K562 (cell line): ENCODE data around the gene TGFA. TPM values are rescaled to one million over a fixed set of nuclear protein-coding genes. Genes with fewer than 3 reads are reported as not detected.

Experiments
- ATAC-seq: fragments of 200-7000 bp; cut with Tn5 transposase; 3 replicates; pipeline ENCODE4 v1.9.1; 2020; ENCODE audit warnings: moderate library complexity
- BruUV-seq: library from RNA; stranded (reverse); fragments of 400-500 nt; replicated peaks from 2 replicates; lab custom pipeline; 2021; lab: Mats Ljungman, UMichigan
- CTCF ChIA-PET: fragments of 300-600 bp; formaldehyde crosslinking; extraction: SDS; loops from one replicate; lab custom pipeline; 2021; ENCODE audit warnings: low intra/inter-chr PET ratio; lab: Yijun Ruan, JAX
- POLR2A ChIA-PET: fragments of 300-600, 350-650 bp; sonication (Branson Sonifier 250); formaldehyde crosslinking; extraction: SDS; loops from one replicate; lab custom pipeline; 2021; ENCODE audit warnings: antibody characterized with exemption, inconsistent platforms; lab: Yijun Ruan, JAX
- DNase-seq, 4 experiments: peaks; one replicate each; pipeline versions ENCODE4 v3.0.0 to v3.0.0-alpha.2; 2011 to 2018; ENCODE audit warnings: low spot score in 3 of 4, mixed read lengths in 3 of 4; ENCODE audit errors: extremely low read depth in 1 of 4
- FAIRE-seq: peaks from 2 replicates; lab custom pipeline; 2011; peaks lifted over from hg19 to GRCh38; lab: Jason Lieb, UNC
- H2AFZ ChIP-seq: 2 replicates; pipeline ENCODE4 v1.6.0; 2011; ENCODE audit warnings: low read depth, low read length, control low read depth, inconsistent platforms
- H3K27ac ChIP-seq: fragments of 200-600 bp; 3 replicates; pipeline ENCODE4 v1.8.0; 2011; ENCODE audit warnings: low read depth, mild to moderate bottlenecking, control low read depth, inconsistent platforms, low read length, moderate library complexity, mixed read lengths; ENCODE audit errors: extremely low read depth
- H3K27me3 ChIP-seq, 2 experiments: fragments of 300-600 bp in 1 of 2; 2 replicates in 1 of 2; 3 replicates in 1 of 2; pipeline versions ENCODE4 v1.6.0 to v1.8.0; 2011; ENCODE audit warnings: inconsistent platforms in 2 of 2, low read length in 2 of 2, mild to moderate bottlenecking in 1 of 2, mixed read lengths in 1 of 2, moderate library complexity in 1 of 2; ENCODE audit not compliant: control insufficient read depth in 2 of 2, insufficient read depth in 2 of 2
- H3K36me3 ChIP-seq: fragments of 300-600 bp; 3 replicates; pipeline ENCODE4 v1.8.0; 2011; ENCODE audit warnings: mild to moderate bottlenecking, low read length, inconsistent platforms; ENCODE audit not compliant: control insufficient read depth, insufficient read depth
- H3K4me1 ChIP-seq, 2 experiments: fragments of 200-600 bp in 1 of 2; replicated peaks in 1 of 2; 2 replicates in 1 of 2; 3 replicates in 1 of 2; pipeline versions ENCODE4 v1.5.1 to v1.8.0; 2011; ENCODE audit warnings: inconsistent platforms in 2 of 2, low read length in 2 of 2, mild to moderate bottlenecking in 1 of 2, mixed read lengths in 1 of 2, moderate library complexity in 1 of 2; ENCODE audit not compliant: control insufficient read depth in 2 of 2, insufficient read depth in 2 of 2
- H3K4me2 ChIP-seq: 2 replicates; pipeline ENCODE4 v1.6.1; 2011; ENCODE audit warnings: low read length, control low read depth, inconsistent platforms, mixed read lengths; ENCODE audit not compliant: insufficient read depth
- H3K4me3 ChIP-seq: fragments of 200-600 bp; sonication (generic), shearing (Covaris generic); 2 replicates; pipeline ENCODE4 v1.5.1; 2016; ENCODE audit warnings: control low read depth, inconsistent platforms
- H3K79me2 ChIP-seq: fragments of 200-600 bp; 3 replicates; pipeline ENCODE4 v1.8.0; 2011; ENCODE audit warnings: low read length, inconsistent platforms; ENCODE audit not compliant: control insufficient read depth, insufficient read depth
- H3K9ac ChIP-seq, 2 experiments: 2 replicates each; pipeline versions ENCODE4 v1.6.0 to v1.6.1; 2011; ENCODE audit warnings: low read depth in 2 of 2, low read length in 2 of 2, control low read depth in 1 of 2, inconsistent platforms in 1 of 2, mild to moderate bottlenecking in 1 of 2, mixed read lengths in 1 of 2; ENCODE audit not compliant: insufficient read depth in 1 of 2
- H3K9me1 ChIP-seq: one replicate; pipeline ENCODE4 v1.6.0; 2011; ENCODE audit warnings: inconsistent platforms, mild to moderate bottlenecking, low read length, moderate library complexity; ENCODE audit not compliant: control insufficient read depth, insufficient read depth
- H3K9me3 ChIP-seq: replicated peaks from 2 replicates; pipeline ENCODE4 v1.5.1; 2011; ENCODE audit warnings: low read depth, low read length, inconsistent platforms; ENCODE audit not compliant: control insufficient read depth, insufficient read depth
- H4K20me1 ChIP-seq: replicated peaks from 2 replicates; pipeline ENCODE4 v1.6.1; 2011; ENCODE audit warnings: low read length, inconsistent platforms, mixed read lengths; ENCODE audit not compliant: control insufficient read depth, insufficient read depth
- AFF1 ChIP-seq, 2 experiments: fragments of 450-650 bp; IDR thresholded peaks; 2 replicates each; pipeline ENCODE4 v1.6.1; 2018; ENCODE audit warnings: mild to moderate bottlenecking in 2 of 2, low read depth in 1 of 2; ENCODE audit not compliant: partially characterized antibody in 2 of 2
- CTCF ChIP-seq, 3 experiments: IDR thresholded peaks in 2 of 3; conservative IDR thresholded peaks in 1 of 3; 2 replicates each; pipeline ENCODE4 v1.5.1; 2011 to 2012; ENCODE audit warnings: low read length in 3 of 3, mild to moderate bottlenecking in 3 of 3, control low read depth in 2 of 3, improper control_type of control experiment in 1 of 3, inconsistent platforms in 1 of 3, low read depth in 1 of 3, mixed read lengths in 1 of 3, moderate library complexity in 1 of 3; ENCODE audit not compliant: insufficient read depth in 2 of 3
- E4F1 ChIP-seq: fragments of 250-450 bp; sonication (Bioruptor Pico); IDR thresholded peaks from 2 replicates; pipeline ENCODE4 v1.5.0; 2021; ENCODE audit warnings: mild to moderate bottlenecking, borderline replicate concordance
- GTF2F1 ChIP-seq: IDR thresholded peaks from 2 replicates; pipeline ENCODE4 v1.6.1; 2011; ENCODE audit warnings: low read depth, low read length, improper control_type of control experiment
- KLF16 ChIP-seq: IDR thresholded peaks from 2 replicates; pipeline ENCODE4 v1.6.1; 2016; ENCODE audit warnings: antibody characterized with exemption
- MYBL2 ChIP-seq, 2 experiments: fragments of 450-650 bp in 1 of 2; sonication (generic) in 1 of 2; formaldehyde crosslinking in 1 of 2; IDR thresholded peaks; 2 replicates each; pipeline versions ENCODE4 v1.6.1 to v1.8.1; 2017 to 2022; ENCODE audit warnings: borderline replicate concordance in 1 of 2, inconsistent platforms in 1 of 2, low read depth in 1 of 2, mild to moderate bottlenecking in 1 of 2, missing genetic modification reagents in 1 of 2, moderate library complexity in 1 of 2
- NR2C2 ChIP-seq, 2 experiments: fragments of 200-800 bp in 1 of 2; sonication (Bioruptor generic) in 1 of 2; sonication (generic) in 1 of 2; formaldehyde crosslinking in 1 of 2; IDR thresholded peaks; 2 replicates each; pipeline versions ENCODE4 v1.6.1 to v1.8.0; 2016 to 2022; ENCODE audit warnings: mild to moderate bottlenecking in 1 of 2, missing compliant biosample characterization in 1 of 2, missing genetic modification characterization in 1 of 2, missing genetic modification reagents in 1 of 2
- POLR2A ChIP-seq: fragments of 450-650 bp; conservative IDR thresholded peaks from 2 replicates; pipeline ENCODE4 v1.6.1; 2016
- RBM15 ChIP-seq: fragments of 200-400 bp; formaldehyde crosslinking; IDR thresholded peaks from 2 replicates; pipeline ENCODE4 v1.6.1; 2018; ENCODE audit warnings: mild to moderate bottlenecking, low read length, moderate library complexity; ENCODE audit not compliant: insufficient read depth
- RFX1 ChIP-seq: fragments of 450-650 bp; IDR thresholded peaks from 2 replicates; pipeline ENCODE4 v1.6.1; 2016; ENCODE audit warnings: mild to moderate bottlenecking, moderate library complexity
- SMAD4 ChIP-seq: fragments of 250-450 bp; sonication (Bioruptor Pico); conservative IDR thresholded peaks from 2 replicates; pipeline ENCODE4 v1.8.0; 2021; ENCODE audit warnings: inconsistent platforms, mild to moderate bottlenecking, moderate library complexity
- SMARCC2 ChIP-seq: fragments of 450-650 bp; IDR thresholded peaks from 2 replicates; pipeline ENCODE4 v1.6.1; 2017; ENCODE audit warnings: antibody characterized with exemption, moderate library complexity, mild to moderate bottlenecking, low read depth
- SREBF2 ChIP-seq: sonication (generic); formaldehyde crosslinking; IDR thresholded peaks from 2 replicates; pipeline ENCODE4 v1.4.0; 2020; ENCODE audit warnings: mild to moderate bottlenecking, missing genetic modification reagents
- ZC3H8 ChIP-seq: fragments of 450-650 bp; IDR thresholded peaks from 2 replicates; pipeline ENCODE4 v1.6.1; 2017
- ZNF717 ChIP-seq: fragments of 250-450 bp; sonication (Bioruptor Pico); IDR thresholded peaks from 2 replicates; pipeline ENCODE4 v1.5.0; 2021
- in situ Hi-C: fragments of 300-500 bp; cut with MboI; formaldehyde crosslinking; loops from 4 replicates; pipeline ENCODE4 v1.15.0; 2018; ENCODE audit warnings: inconsistent platforms, mixed read lengths
- intact Hi-C: fragments of 100-400 bp; cut with micrococcal nuclease; formaldehyde crosslinking; loops from 2 replicates; pipeline ENCODE4 v1.14.2; 2022
- polyA plus RNA-seq, 8 experiments: library from polyadenylated mRNA; depleted of rRNA in 4 of 8; stranded (reverse) in 5 of 8; unstranded in 3 of 8; fragments of >200 nt; fragmentation: Nextera tagmentation in 2 of 8; fragmentation: Illumina TruSeq in 1 of 8; extraction: Ambion mirVana in 2 of 8; extraction: Trizol in 1 of 8; gene quantifications; 2 replicates each; pipeline versions ENCODE4 v1.2.1 to v1.2.3, GENCODE V29; 2011 to 2014; ENCODE audit warnings: inconsistent platforms in 1 of 8, missing spikeins in 1 of 8
- total RNA-seq, 7 experiments: library from RNA; depleted of rRNA in 6 of 7; stranded (reverse); fragments of >200 nt in 6 of 7; fragmentation: Illumina TruSeq in 2 of 7; extraction: Trizol in 2 of 7; gene quantifications; 2 replicates each; pipeline versions ENCODE4 v1.2.1 to v1.2.3, GENCODE V29; 2011 to 2021; ENCODE audit warnings: low replicate concordance in 1 of 7

The TGFA gene
- total and polyA plus RNA-seq, 9 of the 15 experiments (the other 6 are each of a cell fraction or from before 2014, with no cell fraction given), result not detected

- intact Hi-C loops, result no loop called here
- BruUV-seq, result no TSS peak
Measured at GRCh38 chr2:70482401-70482800, 71.2 kb downstream of the TGFA start.

More at GRCh38 chr2:70482401-70482800, 71.2 kb downstream of the TGFA start:
- no peak for FAIRE-seq
- H3K27me3 ChIP-seq, result peaks cover 0 to 3% of the 10 kb centered on the region in 2 experiments; a peak in 1 of 5 replicates
- H3K9me1 ChIP-seq, result no peaks in the 10 kb centered on the region
- no peaks in the 10 kb centered on the region for H3K9me3 ChIP-seq
- no peaks in the 10 kb centered on the region for H3K79me2 ChIP-seq
- H3K36me3 ChIP-seq, result no peaks in the 10 kb centered on the region
- H2AFZ ChIP-seq, result no peak overlapping the region
- no peak overlapping the region for H3K4me3 ChIP-seq
- in situ Hi-C loops, result no loop called here
- no peak for TF ChIP-seq KLF16
- TF ChIP-seq SREBF2, result no peak
- no peak for TF ChIP-seq GTF2F1
- TF ChIP-seq POLR2A, result no peak
- no peak for TF ChIP-seq ZC3H8
- no peak for TF ChIP-seq SMARCC2
- TF ChIP-seq NR2C2 (CRISPR knock-in tag; IDR thresholded peaks at IDR 0.05), result no peak
- no peak for TF ChIP-seq NR2C2 (tag; IDR thresholded peaks at IDR 0.05)
- no peak for TF ChIP-seq MYBL2 (IDR thresholded peaks at IDR 0.05; ENCODE audit: low read depth)
- no peak for TF ChIP-seq MYBL2 (CRISPR knock-in tag; IDR thresholded peaks at IDR 0.05; ENCODE audit: borderline replicate concordance)
- TF ChIP-seq ZNF717, result no peak
- no peak for TF ChIP-seq SMAD4
- TF ChIP-seq RBM15, result no peak
- TF ChIP-seq AFF1 (IDR thresholded peaks at IDR 0.05; ENCODE audit: low read depth in 1 of 2, partially characterized antibody in 2 of 2), result no peak
- TF ChIP-seq RFX1, result no peak
- TF ChIP-seq E4F1 (CRISPR knock-in tag), result no peak
- TF ChIP-seq CTCF (IDR thresholded peaks at IDR 0.05 in 2 of 3, conservative IDR thresholded peaks at IDR 0.05 in 1 of 3; ENCODE audit: insufficient read depth in 2 of 3, low read depth in 1 of 3, low read length in 3 of 3), result no peak
- TF ChIP-seq, all 486 proteins: peak for 0
- no peak overlapping the region for H3K27ac ChIP-seq
- ATAC-seq, result no peak
- no peak overlapping the region for H3K9ac ChIP-seq
- CTCF ChIA-PET, result no interaction called here
- H3K4me1 ChIP-seq, result no peaks in the 10 kb centered on the region
- H4K20me1 ChIP-seq, result no peaks in the 10 kb centered on the region
- H3K4me2 ChIP-seq, result no peak overlapping the region
- POLR2A ChIA-PET, result interaction anchor here (1.0 kb wide), 1 partner anchor 26 kb away, joined by 4 read pairs; no protein-coding TSS in a partner anchor
- DNase-seq, result no peak
